Neural progenitor cell (in vitro differentiated cells): ENCODE data around the gene LRP1-AS. TPM values are rescaled to one million over a fixed set of nuclear protein-coding genes. Genes with fewer than 3 reads are reported as not detected.

Source experiments
- DNase-seq: peaks from one replicate; pipeline ENCODE4 v3.0.0-alpha.2; 2016; ENCODE audit warnings: low spot score
- H2AFZ ChIP-seq: fragments of 200-600 bp; sonication (generic); replicated peaks from 2 replicates; pipeline ENCODE4 v1.6.1; 2016; ENCODE audit warnings: antibody characterized with exemption
- H3F3A ChIP-seq: fragments of 200-600 bp; sonication (generic); 2 replicates; pipeline ENCODE4 v1.6.1; 2016; ENCODE audit warnings: antibody characterized with exemption, low read depth
- H3K27ac ChIP-seq: fragments of 200-600 bp; sonication (generic); 2 replicates; pipeline ENCODE4 v1.5.1; 2016; ENCODE audit warnings: mild to moderate bottlenecking
- H3K27me3 ChIP-seq: fragments of 200-600 bp; sonication (generic); 2 replicates; pipeline ENCODE4 v1.6.1; 2016; ENCODE audit warnings: mild to moderate bottlenecking, moderate library complexity
- H3K36me3 ChIP-seq: fragments of 200-600 bp; sonication (generic); 2 replicates; pipeline ENCODE4 v1.5.1; 2016
- H3K4me1 ChIP-seq: fragments of 200-600 bp; sonication (generic); 2 replicates; pipeline ENCODE4 v1.6.1; 2016; ENCODE audit warnings: mixed run types
- H3K4me2 ChIP-seq: fragments of 200-600 bp; sonication (generic); 2 replicates; pipeline ENCODE4 v1.6.1; 2016
- H3K4me3 ChIP-seq: fragments of 200-600 bp; sonication (generic); 2 replicates; pipeline ENCODE4 v1.5.1; 2016
- H3K79me2 ChIP-seq: fragments of 200-600 bp; sonication (generic); 2 replicates; pipeline ENCODE4 v1.6.1; 2016; ENCODE audit warnings: low read depth
- H3K9ac ChIP-seq: fragments of 200-600 bp; sonication (generic); 2 replicates; pipeline ENCODE4 v1.6.1; 2016
- H3K9me3 ChIP-seq: fragments of 200-600 bp; sonication (generic); 2 replicates; pipeline ENCODE4 v1.5.1; 2016; ENCODE audit warnings: low read depth
- H4K20me1 ChIP-seq: fragments of 200-600 bp; sonication (generic); 2 replicates; pipeline ENCODE4 v1.6.1; 2016; ENCODE audit warnings: low read depth
- H3K27ac Mint-ChIP-seq: 3 replicates; pipeline ENCODE4 v1.8.0; 2021; ENCODE audit warnings: mixed read lengths
- H3K27me3 Mint-ChIP-seq: 2 replicates; pipeline ENCODE4 v1.8.0; 2022; ENCODE audit warnings: low read depth, mild to moderate bottlenecking, inconsistent platforms, moderate library complexity, mixed read lengths; ENCODE audit not compliant: insufficient read depth
- H3K36me3 Mint-ChIP-seq: 3 replicates; pipeline ENCODE4 v1.8.0; 2021; ENCODE audit warnings: mixed read lengths
- H3K4me1 Mint-ChIP-seq: 3 replicates; pipeline ENCODE4 v1.8.0; 2021; ENCODE audit warnings: mixed read lengths
- H3K4me3 Mint-ChIP-seq: 3 replicates; pipeline ENCODE4 v1.8.0; 2021; ENCODE audit warnings: mild to moderate bottlenecking, moderate library complexity, mixed read lengths
- H3K9me3 Mint-ChIP-seq: 3 replicates; pipeline ENCODE4 v1.8.0; 2020; ENCODE audit warnings: mixed read lengths
- CTCF ChIP-seq: fragments of 200-600 bp; sonication (generic); IDR thresholded peaks from 2 replicates; pipeline ENCODE4 v1.5.1; 2017; ENCODE audit warnings: antibody characterized with exemption, mild to moderate bottlenecking
- EZH2 ChIP-seq: fragments of 200-600 bp; sonication (generic); IDR thresholded peaks from 2 replicates; pipeline ENCODE4 v1.6.1; 2017; ENCODE audit warnings: antibody characterized with exemption, mild to moderate bottlenecking, moderate library complexity
- EZH2phosphoT487 ChIP-seq: fragments of 200-600 bp; sonication (generic); IDR thresholded peaks from 2 replicates; pipeline ENCODE4 v1.6.1; 2017; ENCODE audit warnings: antibody characterized with exemption
- total RNA-seq: library from RNA; depleted of rRNA; stranded (reverse); fragments of >200 nt; gene quantifications from 2 replicates; pipeline ENCODE4 v1.2.3, GENCODE V29; 2015; ENCODE audit warnings: low replicate concordance

The LRP1-AS gene
- total RNA-seq, 1 donor from 2014 or later, result not detected

GRCh38 chr12:57171668-57172067 is 24.2 kb upstream of the LRP1-AS start:
- Histone ChIP-seq H3K9me3 (no peaks in the 10 kb centered on the region), H3K79me2 (no peaks in the 10 kb centered on the region), H4K20me1 (peaks cover 3% of the 10 kb centered on the region), H3K27ac (no peak overlapping the region), H3K4me1 (no peaks in the 10 kb centered on the region), H3K4me3 (no peak overlapping the region), H3K9ac (no peak overlapping the region), H3K36me3 (no peaks in the 10 kb centered on the region), H3K27me3 (no peaks in the 10 kb centered on the region), H3F3A (no peaks in the 10 kb centered on the region), H3K4me2 (no peak overlapping the region), H2AFZ (no peak overlapping the region)
- Mint-ChIP-seq H3K36me3 (peaks cover 26% of the 10 kb centered on the region), H3K27ac (no peak overlapping the region), H3K4me1 (peaks cover 9% of the 10 kb centered on the region), H3K27me3 (peaks cover 9% of the 10 kb centered on the region), H3K4me3 (no peak overlapping the region), H3K9me3 (no peaks in the 10 kb centered on the region)
- no peak for TF ChIP-seq EZH2phosphoT487
- DNase-seq, result no peak

- Histone ChIP-seq H3K4me3 (no peak overlapping the region), H3K9me3 (no peaks in the 10 kb centered on the region), H3K36me3 (no peaks in the 10 kb centered on the region), H3K27ac (no peak overlapping the region), H3K27me3 (no peaks in the 10 kb centered on the region), H2AFZ (no peak overlapping the region), H3K9ac (no peak overlapping the region), H4K20me1 (peaks cover 3% of the 10 kb centered on the region), H3K4me1 (no peaks in the 10 kb centered on the region), H3K79me2 (no peaks in the 10 kb centered on the region), H3K4me2 (no peak overlapping the region), H3F3A (no peaks in the 10 kb centered on the region)
- Mint-ChIP-seq H3K27me3 (peaks cover 9% of the 10 kb centered on the region), H3K4me1 (peaks cover 13% of the 10 kb centered on the region), H3K36me3 (peaks cover 24% of the 10 kb centered on the region), H3K27ac (no peak overlapping the region), H3K4me3 (no peak overlapping the region), H3K9me3 (no peaks in the 10 kb centered on the region)
- no peak for DNase-seq
- TF ChIP-seq EZH2 (no peak), EZH2phosphoT487 (no peak), CTCF (no peak)
These were observed 23.5 kb upstream of the LRP1-AS start for GRCh38 chr12:57170927-57171326.

- H3K4me3 ChIP-seq, result no peak overlapping the region
- TF ChIP-seq EZH2, result no peak
- TF ChIP-seq EZH2phosphoT487, result no peak
- TF ChIP-seq CTCF, result no peak
- H3K36me3 ChIP-seq, result no peaks in the 10 kb centered on the region
- Mint-ChIP-seq H3K27ac (no peak overlapping the region), H3K36me3 (peaks cover 23% of the 10 kb centered on the region), H3K4me1 (peaks cover 13% of the 10 kb centered on the region), H3K27me3 (peaks cover 9% of the 10 kb centered on the region), H3K9me3 (no peaks in the 10 kb centered on the region), H3K4me3 (no peak overlapping the region)
- peaks cover 3% of the 10 kb centered on the region for H4K20me1 ChIP-seq
- no peaks in the 10 kb centered on the region for H3F3A ChIP-seq
- no peaks in the 10 kb centered on the region for H3K9me3 ChIP-seq
- H3K79me2 ChIP-seq, result no peaks in the 10 kb centered on the region
- no peak overlapping the region for H3K4me2 ChIP-seq
- no peak overlapping the region for H2AFZ ChIP-seq
- DNase-seq, result no peak
- H3K27ac ChIP-seq, result no peak overlapping the region
- H3K27me3 ChIP-seq, result no peaks in the 10 kb centered on the region
- H3K9ac ChIP-seq, result no peak overlapping the region
- H3K4me1 ChIP-seq, result no peaks in the 10 kb centered on the region
These were observed 23.0 kb upstream of the LRP1-AS start for GRCh38 chr12:57170408-57170807.

DNA sequence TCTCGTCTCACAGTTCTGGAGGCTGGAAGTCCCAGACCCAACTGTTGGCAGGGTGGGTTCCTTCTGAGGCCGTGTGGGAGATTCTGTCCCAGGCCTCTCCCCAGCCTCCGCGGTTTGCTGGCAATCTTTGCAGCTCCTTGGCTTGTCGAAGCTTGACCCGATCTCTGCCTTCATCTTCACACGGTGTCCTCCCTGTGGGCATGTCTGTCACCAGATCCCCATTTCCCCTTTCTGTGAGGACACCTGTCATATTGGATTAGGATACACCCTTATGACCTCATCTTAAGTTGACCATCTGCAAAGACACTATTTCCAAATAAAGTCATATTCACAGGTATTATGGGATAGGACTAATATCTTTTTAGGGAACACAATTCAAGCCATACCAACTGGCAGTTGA is 22.6 kb upstream of the LRP1-AS start:
- Histone ChIP-seq H3K79me2 (no peaks in the 10 kb centered on the region), H3K4me3 (no peak overlapping the region), H3K36me3 (no peaks in the 10 kb centered on the region), H3K4me2 (no peak overlapping the region), H3F3A (no peaks in the 10 kb centered on the region), H3K27me3 (no peaks in the 10 kb centered on the region), H3K4me1 (no peaks in the 10 kb centered on the region), H3K9me3 (no peaks in the 10 kb centered on the region), H3K27ac (no peak overlapping the region), H2AFZ (no peak overlapping the region), H3K9ac (no peak overlapping the region), H4K20me1 (peaks cover 4% of the 10 kb centered on the region)
- no peak for DNase-seq
- Mint-ChIP-seq H3K9me3 (no peaks in the 10 kb centered on the region), H3K36me3 (peaks cover 28% of the 10 kb centered on the region), H3K27me3 (peaks cover 9% of the 10 kb centered on the region), H3K27ac (no peak overlapping the region), H3K4me1 (peaks cover 13% of the 10 kb centered on the region), H3K4me3 (no peak overlapping the region)
- no peak for TF ChIP-seq CTCF
